Measurements from ENCODE around the gene ARHGAP45. TPM values are rescaled to one million over a fixed set of nuclear protein-coding genes. Genes with fewer than 3 reads are reported as not detected.

ARHGAP45 gene
- polyA plus RNA-seq, 2 of the 4 experiments (the other 2 are of a cell fraction): 1.2 to 1.9 TPM

DNA sequence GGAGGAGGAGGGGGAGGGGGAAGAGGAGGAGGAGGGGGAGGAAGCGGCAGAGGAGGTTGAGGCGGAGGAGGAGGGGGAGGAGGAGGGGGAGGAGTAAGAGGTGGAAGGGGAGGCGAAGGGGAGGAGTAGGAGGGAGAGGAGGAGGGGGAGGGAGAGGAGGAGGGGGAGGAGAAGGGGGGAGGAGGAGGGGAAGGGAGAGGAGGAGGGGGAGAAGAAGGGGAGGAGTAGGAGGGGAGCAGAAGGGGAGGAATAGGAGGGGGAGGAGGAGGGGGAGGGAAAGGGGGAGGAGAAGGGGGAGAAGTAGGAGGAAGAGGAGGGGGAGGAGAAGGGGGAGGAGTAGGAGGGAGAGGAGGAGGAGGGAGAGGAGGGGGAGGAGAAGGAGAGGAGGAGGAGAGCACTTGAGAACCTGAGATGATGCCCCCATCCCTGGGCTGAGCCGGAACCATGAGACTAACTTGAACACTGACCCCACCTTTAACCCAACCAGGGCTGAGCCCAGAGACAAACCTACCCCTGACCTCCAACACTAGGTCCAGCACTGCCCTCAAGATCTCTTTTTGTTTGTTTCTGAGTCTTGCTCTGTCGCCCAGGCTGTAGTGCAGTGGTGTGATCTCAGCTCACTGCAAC is 14.5 kb upstream of the ARHGAP45 start:
- H3K9me3 ChIP-seq: no peaks in the 10 kb centered on the region
- H3K4me3 ChIP-seq: no peak overlapping the region
- H3K4me1 ChIP-seq: no peaks in the 10 kb centered on the region
- H3K27ac ChIP-seq: no peak overlapping the region
- no peak for TF ChIP-seq ESRRA (IDR thresholded peaks at IDR 0.05; ENCODE audit: borderline replicate concordance, low read length)
- no peak for TF ChIP-seq MYC (IDR thresholded peaks at IDR 0.05; ENCODE audit: borderline replicate concordance, low read length)
- TF ChIP-seq CHD2 (IDR thresholded peaks at IDR 0.05; ENCODE audit: low read length, partially characterized antibody): no peak
- TF ChIP-seq, protein P1, sequence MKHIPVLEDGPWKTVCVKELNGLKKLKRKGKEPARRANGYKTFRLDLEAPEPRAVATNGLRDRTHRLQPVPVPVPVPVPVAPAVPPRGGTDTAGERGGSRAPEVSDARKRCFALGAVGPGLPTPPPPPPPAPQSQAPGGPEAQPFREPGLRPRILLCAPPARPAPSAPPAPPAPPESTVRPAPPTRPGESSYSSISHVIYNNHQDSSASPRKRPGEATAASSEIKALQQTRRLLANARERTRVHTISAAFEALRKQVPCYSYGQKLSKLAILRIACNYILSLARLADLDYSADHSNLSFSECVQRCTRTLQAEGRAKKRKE (CRISPR knock-in tag; IDR thresholded peaks at IDR 0.05; ENCODE audit: low read depth): no peak
- no peak for TF ChIP-seq TP53 (CRISPR knock-in tag; IDR thresholded peaks at IDR 0.05)
- TF ChIP-seq, protein P2, sequence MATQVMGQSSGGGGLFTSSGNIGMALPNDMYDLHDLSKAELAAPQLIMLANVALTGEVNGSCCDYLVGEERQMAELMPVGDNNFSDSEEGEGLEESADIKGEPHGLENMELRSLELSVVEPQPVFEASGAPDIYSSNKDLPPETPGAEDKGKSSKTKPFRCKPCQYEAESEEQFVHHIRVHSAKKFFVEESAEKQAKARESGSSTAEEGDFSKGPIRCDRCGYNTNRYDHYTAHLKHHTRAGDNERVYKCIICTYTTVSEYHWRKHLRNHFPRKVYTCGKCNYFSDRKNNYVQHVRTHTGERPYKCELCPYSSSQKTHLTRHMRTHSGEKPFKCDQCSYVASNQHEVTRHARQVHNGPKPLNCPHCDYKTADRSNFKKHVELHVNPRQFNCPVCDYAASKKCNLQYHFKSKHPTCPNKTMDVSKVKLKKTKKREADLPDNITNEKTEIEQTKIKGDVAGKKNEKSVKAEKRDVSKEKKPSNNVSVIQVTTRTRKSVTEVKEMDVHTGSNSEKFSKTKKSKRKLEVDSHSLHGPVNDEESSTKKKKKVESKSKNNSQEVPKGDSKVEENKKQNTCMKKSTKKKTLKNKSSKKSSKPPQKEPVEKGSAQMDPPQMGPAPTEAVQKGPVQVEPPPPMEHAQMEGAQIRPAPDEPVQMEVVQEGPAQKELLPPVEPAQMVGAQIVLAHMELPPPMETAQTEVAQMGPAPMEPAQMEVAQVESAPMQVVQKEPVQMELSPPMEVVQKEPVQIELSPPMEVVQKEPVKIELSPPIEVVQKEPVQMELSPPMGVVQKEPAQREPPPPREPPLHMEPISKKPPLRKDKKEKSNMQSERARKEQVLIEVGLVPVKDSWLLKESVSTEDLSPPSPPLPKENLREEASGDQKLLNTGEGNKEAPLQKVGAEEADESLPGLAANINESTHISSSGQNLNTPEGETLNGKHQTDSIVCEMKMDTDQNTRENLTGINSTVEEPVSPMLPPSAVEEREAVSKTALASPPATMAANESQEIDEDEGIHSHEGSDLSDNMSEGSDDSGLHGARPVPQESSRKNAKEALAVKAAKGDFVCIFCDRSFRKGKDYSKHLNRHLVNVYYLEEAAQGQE (IDR thresholded peaks at IDR 0.05): no peak
- DNase-seq (ENCODE audit: low read depth in 1 of 2, low spot score in 1 of 2): no peak
- ChIA-PET POLR2A (no interaction called here), CTCF (no interaction called here)
- peak in 1 of 2 experiments; percentile 39; a peak in 3 of 6 replicates for ATAC-seq
- WGBS (ENCODE audit: missing lambda C conversion rate): 82% methylated on average over 2 of the region's 5 CpGs
- no peak for FAIRE-seq
- H3K4me2 ChIP-seq: no peak overlapping the region

DNA sequence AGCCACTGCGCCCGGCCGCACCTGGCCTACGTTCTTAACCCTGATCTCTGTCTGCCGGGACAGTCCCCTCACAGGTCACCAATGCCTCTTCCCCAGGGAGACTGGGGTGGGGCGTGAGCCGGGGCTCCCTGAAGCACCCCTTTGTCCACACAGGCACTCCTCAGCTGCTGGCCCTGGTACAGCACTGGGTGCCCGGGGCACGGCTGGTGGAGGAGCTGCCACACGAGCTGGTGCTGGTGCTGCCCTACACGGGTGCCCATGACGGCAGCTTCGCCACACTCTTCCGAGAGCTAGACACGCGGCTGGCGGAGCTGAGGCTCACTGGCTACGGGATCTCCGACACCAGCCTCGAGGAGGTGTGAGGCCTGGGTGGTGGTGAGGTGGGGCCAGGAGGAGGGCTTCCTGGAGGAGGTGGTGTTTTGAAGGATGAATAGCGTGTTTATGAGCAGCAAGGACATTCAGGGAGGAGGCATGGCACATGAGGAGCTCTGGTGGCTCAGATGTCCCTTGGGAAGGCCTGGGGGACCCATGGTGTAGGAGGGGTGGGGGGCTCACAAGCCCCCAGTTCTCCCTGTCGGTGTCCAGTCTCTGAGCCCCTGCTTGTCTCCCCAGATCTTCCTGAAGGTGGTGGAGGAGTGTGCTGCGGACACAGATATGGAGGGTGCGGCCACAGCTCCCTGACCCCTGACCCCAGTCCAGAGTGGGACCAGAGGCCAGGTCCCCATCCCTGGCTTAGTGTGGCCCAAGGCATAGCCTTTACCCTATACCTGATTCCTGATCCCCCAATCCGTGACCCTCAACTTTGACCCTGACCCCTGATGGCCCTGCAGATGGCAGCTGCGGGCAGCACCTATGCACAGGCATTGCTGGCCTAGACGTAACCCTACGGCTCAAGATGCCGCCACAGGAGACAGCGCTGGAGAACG is 13.5 kb upstream of the ARHGAP45 start:
- Histone ChIP-seq H3K4me2 (no peak overlapping the region), H3K27ac (no peak overlapping the region), H3K4me1 (no peaks in the 10 kb centered on the region), H3K9me3 (no peaks in the 10 kb centered on the region), H3K4me3 (no peak overlapping the region)
- FAIRE-seq (no peak), ATAC-seq (peak; percentile 17 to 26; a peak in 4 of 6 replicates), DNase-seq (ENCODE audit: low read depth in 1 of 2, low spot score in 1 of 2) (no peak)
- ChIA-PET POLR2A (no interaction called here), CTCF (interaction anchor here (0.6 to 0.8 kb wide), 2 partner anchors 10 to 1244 kb away, joined by 3 to 4 read pairs; no protein-coding TSS in a partner anchor)
- TF ChIP-seq ZFP36 (IDR thresholded peaks at IDR 0.05; ENCODE audit: borderline replicate concordance, partially characterized antibody): peak; percentile 83
- TF ChIP-seq EHF (CRISPR knock-in tag; IDR thresholded peaks at IDR 0.05): no peak
- 91% methylated on average over 12 of the region's 31 CpGs for WGBS (ENCODE audit: missing lambda C conversion rate)

DNA sequence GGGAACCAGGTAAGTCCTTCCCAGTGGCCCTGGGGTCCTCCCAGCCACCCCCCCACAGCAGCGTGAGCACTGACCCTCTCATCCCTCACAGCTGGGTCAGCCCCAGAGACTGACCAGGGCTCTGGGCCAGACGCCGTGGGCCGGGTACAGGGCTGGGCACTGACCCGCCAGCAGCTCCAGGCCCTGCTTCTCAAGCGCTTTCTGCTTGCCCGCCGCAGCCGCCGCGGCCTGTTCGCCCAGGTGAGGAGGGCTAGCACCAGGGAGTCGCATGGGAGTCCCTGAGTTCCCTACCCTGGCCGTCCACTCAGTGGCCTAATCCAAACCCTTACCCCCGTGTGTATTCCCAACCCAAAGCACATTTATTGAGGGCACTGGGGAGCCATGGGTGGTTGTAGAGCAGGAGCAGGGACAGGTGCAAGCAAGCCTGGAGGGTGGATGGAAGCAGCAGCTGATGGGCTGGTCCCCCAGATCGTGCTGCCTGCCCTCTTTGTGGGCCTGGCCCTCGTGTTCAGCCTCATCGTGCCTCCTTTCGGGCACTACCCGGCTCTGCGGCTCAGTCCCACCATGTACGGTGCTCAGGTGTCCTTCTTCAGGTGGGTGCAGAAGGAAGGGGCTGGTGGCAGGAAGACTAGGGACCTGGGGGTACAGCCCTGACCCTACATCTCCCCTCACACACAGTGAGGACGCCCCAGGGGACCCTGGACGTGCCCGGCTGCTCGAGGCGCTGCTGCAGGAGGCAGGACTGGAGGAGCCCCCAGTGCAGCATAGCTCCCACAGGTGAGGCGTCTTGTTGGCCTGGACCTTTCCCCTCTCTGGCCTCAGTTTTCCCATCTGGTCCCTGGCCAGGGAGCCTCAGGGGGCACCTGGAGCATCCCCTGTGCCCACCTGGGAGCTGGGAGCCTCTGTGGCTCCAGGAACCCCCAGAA is 12.6 kb upstream of the ARHGAP45 start:
- 87% methylated on average over 11 of the region's 28 CpGs for WGBS (ENCODE audit: missing lambda C conversion rate)
- CTCF ChIA-PET: interaction anchor here (0.6 to 2.0 kb wide), 3 partner anchors 13 to 1243 kb away, joined by 3 to 6 read pairs (median 4); partner anchors contain the start of gene ARHGAP45
- Histone ChIP-seq H3K4me3 (no peak overlapping the region), H3K4me1 (no peaks in the 10 kb centered on the region), H3K9me3 (no peaks in the 10 kb centered on the region), H3K4me2 (no peak overlapping the region), H3K27ac (no peak overlapping the region)
- FAIRE-seq (no peak), ATAC-seq (no peak), DNase-seq (ENCODE audit: low read depth in 1 of 2, low spot score in 1 of 2) (no peak)
- POLR2A ChIA-PET: no interaction called here
- peak; percentile 95 for TF ChIP-seq ZFP36 (IDR thresholded peaks at IDR 0.05; ENCODE audit: borderline replicate concordance, partially characterized antibody)
- no peak for TF ChIP-seq POLR2AphosphoS2 (conservative IDR thresholded peaks at IDR 0.05; ENCODE audit: low read length)
- peak; percentile 82; the same call in 1 of the 2 replicates for TF ChIP-seq KDM1A (IDR thresholded peaks at IDR 0.05; ENCODE audit: low read depth)
- 0 out of 2 replicates have a peak, but pooled peaks have one; percentile 18 for TF ChIP-seq HDAC2 (IDR thresholded peaks at IDR 0.05)

All from A549 (cell line).